RWPE1 (cell line): ENCODE results near the gene OR6Y1.

Experiments used
- CTCF ChIA-PET: fragments of 350-600 bp; sonication (Branson Sonifier 250); formaldehyde crosslinking; extraction: SDS; loops from one replicate; lab custom pipeline; 2021; lab: Yijun Ruan, JAX
- POLR2A ChIA-PET: fragments of 400-600 bp; formaldehyde crosslinking; extraction: SDS; loops from one replicate; lab custom pipeline; 2020; ENCODE audit warnings: antibody characterized with exemption; ENCODE audit not compliant: low non-redundant PET; lab: Yijun Ruan, JAX
- DNase-seq: peaks from one replicate; pipeline ENCODE4 v3.0.0; 2012; ENCODE audit warnings: low spot score
- H3K27ac ChIP-seq: fragments of 450-650 bp; 2 replicates; pipeline ENCODE4 v1.5.1; 2017
- TF ChIP-seq, protein P1 (sequence below): fragments of 450-650 bp; conservative IDR thresholded peaks from 2 replicates; pipeline ENCODE4 v1.5.1; 2017; ENCODE audit warnings: low read depth, mild to moderate bottlenecking

OR6Y1 gene

GRCh38 chr1:158547533-158547932, 6.7 kb downstream of the OR6Y1 start:
- CTCF ChIA-PET: interaction anchor here (0.6 kb wide), 1 partner anchor 318 kb away, joined by 4 read pairs; no protein-coding TSS in a partner anchor
- no peak overlapping the region for H3K27ac ChIP-seq
- TF ChIP-seq, protein P1, sequence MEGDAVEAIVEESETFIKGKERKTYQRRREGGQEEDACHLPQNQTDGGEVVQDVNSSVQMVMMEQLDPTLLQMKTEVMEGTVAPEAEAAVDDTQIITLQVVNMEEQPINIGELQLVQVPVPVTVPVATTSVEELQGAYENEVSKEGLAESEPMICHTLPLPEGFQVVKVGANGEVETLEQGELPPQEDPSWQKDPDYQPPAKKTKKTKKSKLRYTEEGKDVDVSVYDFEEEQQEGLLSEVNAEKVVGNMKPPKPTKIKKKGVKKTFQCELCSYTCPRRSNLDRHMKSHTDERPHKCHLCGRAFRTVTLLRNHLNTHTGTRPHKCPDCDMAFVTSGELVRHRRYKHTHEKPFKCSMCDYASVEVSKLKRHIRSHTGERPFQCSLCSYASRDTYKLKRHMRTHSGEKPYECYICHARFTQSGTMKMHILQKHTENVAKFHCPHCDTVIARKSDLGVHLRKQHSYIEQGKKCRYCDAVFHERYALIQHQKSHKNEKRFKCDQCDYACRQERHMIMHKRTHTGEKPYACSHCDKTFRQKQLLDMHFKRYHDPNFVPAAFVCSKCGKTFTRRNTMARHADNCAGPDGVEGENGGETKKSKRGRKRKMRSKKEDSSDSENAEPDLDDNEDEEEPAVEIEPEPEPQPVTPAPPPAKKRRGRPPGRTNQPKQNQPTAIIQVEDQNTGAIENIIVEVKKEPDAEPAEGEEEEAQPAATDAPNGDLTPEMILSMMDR: no peak
- DNase-seq: no peak
- POLR2A ChIA-PET: no interaction called here

- H3K27ac ChIP-seq: no peak overlapping the region
- TF ChIP-seq, protein P1: no peak
- POLR2A ChIA-PET: no interaction called here
- DNase-seq: no peak
- CTCF ChIA-PET: no interaction called here
These were observed 16.6 kb downstream of the OR6Y1 start for GRCh38 chr1:158537609-158538008.

GRCh38 chr1:158534496-158534895, 19.7 kb downstream of the OR6Y1 start:
- CTCF ChIA-PET: no interaction called here

GRCh38 chr1:158527190-158527815, 26.9 kb downstream of the OR6Y1 start:
- peak; percentile 20 for DNase-seq
- no peak overlapping the region for H3K27ac ChIP-seq
- POLR2A ChIA-PET: no interaction called here
- CTCF ChIA-PET: interaction anchor here (0.6 to 0.7 kb wide), 6 partner anchors 12 to 736 kb away, joined by 3 to 5 read pairs (median 3); no protein-coding TSS in a partner anchor
- TF ChIP-seq, protein P1: peak; percentile 84

More at GRCh38 chr1:158534496-158534895, 19.7 kb downstream of the OR6Y1 start:
- POLR2A ChIA-PET: interaction anchor here (0.7 kb wide), 1 partner anchor 432 kb away, joined by 3 read pairs; no protein-coding TSS in a partner anchor
- no peak overlapping the region for H3K27ac ChIP-seq
- no peak for DNase-seq
- TF ChIP-seq, protein P1: no peak

GRCh38 chr1:158521666-158522058, 32.5 kb downstream of the OR6Y1 start:
- TF ChIP-seq, protein P1: no peak
- no peak for DNase-seq
- CTCF ChIA-PET: interaction anchor here (0.7 kb wide), 1 partner anchor 75 kb away, joined by 4 read pairs; no protein-coding TSS in a partner anchor
- no peak overlapping the region for H3K27ac ChIP-seq
- POLR2A ChIA-PET: no interaction called here

- ChIA-PET CTCF (interaction anchor here (0.7 kb wide), 1 partner anchor 76 kb away, joined by 4 read pairs; no protein-coding TSS in a partner anchor), POLR2A (no interaction called here)
- H3K27ac ChIP-seq: no peak overlapping the region
- no peak for DNase-seq
- TF ChIP-seq, protein P1: no peak
These were observed 33.1 kb downstream of the OR6Y1 start for GRCh38 chr1:158520955-158521665.
